Spleen (tissue), 11 donors: ENCODE data around the gene U2AF2. TPM values are rescaled to one million over a fixed set of nuclear protein-coding genes. Genes with fewer than 3 reads are reported as not detected.

Experiments used
- DNase-seq: peaks from one replicate; pipeline ENCODE4 v3.0.0-alpha.2; 2020
- H3K27ac ChIP-seq, 8 donors: fragments of 200-600 bp; sonication (generic) in 7 of 8; 1 replicate in 4 of 8; 2 replicates in 4 of 8; pipeline versions ENCODE4 v1.5.0 to v1.8.0; 2016 to 2021; ENCODE audit warnings: inconsistent platforms in 4 of 8, mild to moderate bottlenecking in 4 of 8, moderate library complexity in 1 of 8
- H3K27me3 ChIP-seq, 7 donors: fragments of 200-600 bp; sonication (generic) in 6 of 7; replicated peaks in 1 of 7; 1 replicate in 4 of 7; 2 replicates in 3 of 7; pipeline versions ENCODE4 v1.5.0 to v1.8.0; 2016 to 2021; ENCODE audit warnings: inconsistent platforms in 3 of 7, mild to moderate bottlenecking in 1 of 7
- H3K36me3 ChIP-seq, 6 donors: fragments of 200-600 bp; sonication (generic) in 5 of 6; 1 replicate in 4 of 6; 2 replicates in 2 of 6; pipeline versions ENCODE4 v1.5.0 to v1.8.0; 2016 to 2021; ENCODE audit warnings: inconsistent platforms in 2 of 6
- H3K4me1 ChIP-seq, 6 donors: fragments of 200-600 bp; sonication (generic) in 5 of 6; 1 replicate in 3 of 6; 2 replicates in 3 of 6; pipeline versions ENCODE4 v1.5.0 to v1.8.0; 2016 to 2021; ENCODE audit warnings: inconsistent platforms in 3 of 6
- H3K4me3 ChIP-seq, 8 donors: fragments of 200-600 bp; sonication (generic) in 7 of 8; 1 replicate in 4 of 8; 2 replicates in 4 of 8; pipeline versions ENCODE4 v1.5.0 to v1.8.0; 2016 to 2021; ENCODE audit warnings: inconsistent platforms in 4 of 8, mild to moderate bottlenecking in 4 of 8, moderate library complexity in 2 of 8
- H3K9me3 ChIP-seq, 8 donors: fragments of 200-600 bp; sonication (generic) in 7 of 8; 1 replicate in 4 of 8; 2 replicates in 4 of 8; pipeline versions ENCODE4 v1.5.0 to v1.8.0; 2016 to 2021; ENCODE audit warnings: inconsistent platforms in 4 of 8
- CTCF ChIP-seq, 11 experiments: fragments of 200-600 bp in 7 of 11; fragments of 450-650 bp in 4 of 11; sonication (generic) in 4 of 11; IDR thresholded peaks in 8 of 11; conservative IDR thresholded peaks in 3 of 11; 1 replicate in 7 of 11; 2 replicates in 4 of 11; pipeline versions ENCODE4 v1.4.0 to v1.8.0; 2016 to 2021; ENCODE audit warnings: antibody characterized with exemption in 11 of 11, inconsistent platforms in 4 of 11, mild to moderate bottlenecking in 1 of 11
- POLR2A ChIP-seq, 3 donors: fragments of 450-650 bp; IDR thresholded peaks; one replicate each; pipeline ENCODE4 v1.5.1; 2017; ENCODE audit warnings: antibody characterized with exemption in 3 of 3, mild to moderate bottlenecking in 1 of 3
- POLR2AphosphoS5 ChIP-seq, 3 donors: sonication (generic); formaldehyde crosslinking; IDR thresholded peaks; one replicate each; pipeline ENCODE4 v1.5.1; 2017; ENCODE audit warnings: antibody characterized with exemption in 3 of 3
- WGBS, 5 donors: extraction: QIAGEN DNeasy Blood & Tissue Kit in 3 of 5; methylation state at CpG; one replicate each; pipeline versions ENCODE4 v1.1.5 to v1.1.7; 2013 to 2018; 5-methylcytosine and 5-hydroxymethylcytosine counted together
- intact Hi-C: fragments of 100-400 bp; cut with DNase I; formaldehyde crosslinking; loops from one replicate; pipeline ENCODE4 v1.15.0; 2023; ENCODE audit warnings: low total_unique reads
- polyA plus RNA-seq, 3 donors: library from polyadenylated mRNA; stranded (reverse); fragments of 200-250 nt; gene quantifications; one replicate each; pipeline ENCODE4 v1.2.1, GENCODE V29; 2013
- total RNA-seq, 7 donors: library from RNA; depleted of rRNA in 3 of 7; stranded (reverse); fragments of >200 nt in 3 of 7; fragmentation: NEBNext Ultra II Directional in 4 of 7; extraction: Animal tissue kit (Norgen Biotek cat#: 25700) in 4 of 7; gene quantifications; one replicate each; pipeline versions ENCODE4 v1.1.0 to v1.2.1, GENCODE V29; 2016 to 2021
- donor health status: healthy with polysubstance abuse.
- donor health status: DM: no; HTN: no; CAD: no; lungs with moderate emphysema.
- donor health status: DM: no; HTN: no; CAD: no.
- donor health status: Bipolar disorder and iron deficiency.
- donor health status: healthy.
- donor health status: DM: no; HTN: no; CAD: no.
- donor health status: DM: yes; HTN: yes; CAD: no.

Gene U2AF2
- total and polyA plus RNA-seq, 10 donors: 67.2 to 218 (median 171) TPM

- no peaks in the 10 kb centered on the region for H3K9me3 ChIP-seq
- H3K27me3 ChIP-seq: no peaks in the 10 kb centered on the region
- no peak overlapping the region for H3K4me3 ChIP-seq
- peaks cover 0 to 47% (median 25%) of the 10 kb centered on the region in 6 donors for H3K4me1 ChIP-seq
- TF ChIP-seq CTCF (IDR thresholded peaks at IDR 0.05 in 8 of 11, conservative IDR thresholded peaks at IDR 0.05 in 3 of 11) (no peak), POLR2A (IDR thresholded peaks at IDR 0.05) (no peak), POLR2AphosphoS5 (IDR thresholded peaks at IDR 0.05) (peak; percentile 35 to 75 (median 41))
- DNase-seq: peak; percentile 65
- no peak overlapping the region for H3K27ac ChIP-seq
- peaks cover 2 to 100% (median 97%) of the 10 kb centered on the region in 6 donors for H3K36me3 ChIP-seq
- WGBS, 5 donors: 81 to 95% (median 93%) methylated on average over 15 to 25 of the region's 25 CpGs
- intact Hi-C loops: no loop called here
Observed at GRCh38 chr19:55690109-55690768, 35.4 kb downstream of the U2AF2 start.

GRCh38 chr19:55690769-55691545, 36.1 kb downstream of the U2AF2 start:
- Histone ChIP-seq H3K36me3 (peaks cover 2 to 100% (median 97%) of the 10 kb centered on the region in 6 donors), H3K27ac (no peak overlapping the region), H3K27me3 (no peaks in the 10 kb centered on the region), H3K4me1 (peaks cover 0 to 40% (median 23%) of the 10 kb centered on the region in 6 donors), H3K9me3 (no peaks in the 10 kb centered on the region), H3K4me3 (no peak overlapping the region)
- intact Hi-C loops: no loop called here
- peak; percentile 64 for DNase-seq
- WGBS, 5 donors: 93 to 95% (median 95%) methylated on average over 28 to 31 of the region's 31 CpGs
- TF ChIP-seq POLR2AphosphoS5 (IDR thresholded peaks at IDR 0.05) (no peak), CTCF (IDR thresholded peaks at IDR 0.05 in 8 of 11, conservative IDR thresholded peaks at IDR 0.05 in 3 of 11) (no peak), POLR2A (IDR thresholded peaks at IDR 0.05) (no peak)

- H3K4me1 ChIP-seq: peaks cover 0 to 36% (median 18%) of the 10 kb centered on the region in 6 donors
- DNase-seq: peak; percentile 69
- no peak for TF ChIP-seq POLR2A (IDR thresholded peaks at IDR 0.05)
- peak in 1 of 3 donors; percentile 50 for TF ChIP-seq POLR2AphosphoS5 (IDR thresholded peaks at IDR 0.05)
- intact Hi-C loops: no loop called here
- no peaks in the 10 kb centered on the region for H3K9me3 ChIP-seq
- 92 to 95% (median 93%) methylated on average over 23 to 31 of the region's 31 CpGs for WGBS, 5 donors
- no peak overlapping the region for H3K4me3 ChIP-seq
- no peaks in the 10 kb centered on the region for H3K27me3 ChIP-seq
- no peak overlapping the region for H3K27ac ChIP-seq
- H3K36me3 ChIP-seq: peaks cover 2 to 100% (median 97%) of the 10 kb centered on the region in 6 donors
Observed at GRCh38 chr19:55691561-55692481, 37.0 kb downstream of the U2AF2 start.

GRCh38 chr19:55692681-55693081, 37.8 kb downstream of the U2AF2 start:
- H3K36me3 ChIP-seq: peaks cover 2 to 100% (median 96%) of the 10 kb centered on the region in 6 donors
- DNase-seq: peak; percentile 51
- H3K4me1 ChIP-seq: peaks cover 0 to 30% (median 10%) of the 10 kb centered on the region in 6 donors
- H3K27ac ChIP-seq: no peak overlapping the region
- intact Hi-C loops: no loop called here
- H3K9me3 ChIP-seq: no peaks in the 10 kb centered on the region
- H3K27me3 ChIP-seq: no peaks in the 10 kb centered on the region
- TF ChIP-seq POLR2A (IDR thresholded peaks at IDR 0.05): no peak
- no peak for TF ChIP-seq CTCF (IDR thresholded peaks at IDR 0.05 in 8 of 11, conservative IDR thresholded peaks at IDR 0.05 in 3 of 11)
- TF ChIP-seq POLR2AphosphoS5 (IDR thresholded peaks at IDR 0.05): peak in 1 of 3 donors; percentile 9
- H3K4me3 ChIP-seq: no peak overlapping the region
- WGBS, 5 donors: 93 to 97% (median 95%) methylated on average over 11 to 19 of the region's 19 CpGs
